ENCODE results near the gene MYL5. TPM values are rescaled to one million over a fixed set of nuclear protein-coding genes. Genes with fewer than 3 reads are reported as not detected.

MYL5 gene
- total and polyA plus RNA-seq, 4 donors: 2.4 to 5.0 (median 4.7) TPM

- TF ChIP-seq NR2F2 (IDR thresholded peaks at IDR 0.05): no peak
These were observed 10.4 kb downstream of the MYL5 start (continued) for GRCh38 chr4:684623-685327.

GRCh38 chr4:685679-686412 lies 11.5 kb downstream of the MYL5 start:
- TF ChIP-seq NR2F2 (IDR thresholded peaks at IDR 0.05) (no peak), MAX (IDR thresholded peaks at IDR 0.05) (no peak), YY1 (IDR thresholded peaks at IDR 0.05) (no peak), TAF1 (conservative IDR thresholded peaks at IDR 0.05) (no peak), GABPA (IDR thresholded peaks at IDR 0.05 in 1 of 2, conservative IDR thresholded peaks at IDR 0.05 in 1 of 2) (no peak)
- H3K36me3 ChIP-seq (ENCODE audit: control insufficient read depth in 4 of 4, insufficient read depth in 3 of 4, low read depth in 1 of 4, low read length in 3 of 4): no peaks in the 10 kb centered on the region
- no peaks in the 10 kb centered on the region for H3K27me3 ChIP-seq (ENCODE audit: control insufficient read depth in 4 of 4, insufficient read depth in 4 of 4, low read length in 3 of 4)
- H3K27ac ChIP-seq (ENCODE audit: low read depth in 1 of 2, low read length in 2 of 2): no peak overlapping the region
- DNase-seq (ENCODE audit: low spot score): no peak
- no peak overlapping the region for H3K9ac ChIP-seq (ENCODE audit: low read depth in 1 of 2, low read length in 2 of 2)
- 96% methylated on average over 37 of the region's 37 CpGs for WGBS
- H3K9me3 ChIP-seq (ENCODE audit: control insufficient read depth in 4 of 4, low read length in 3 of 4): no peaks in the 10 kb centered on the region
- H3K4me1 ChIP-seq (ENCODE audit: control insufficient read depth in 4 of 4, insufficient read depth in 4 of 4, low read length in 3 of 4): peaks cover 9 to 33% (median 21%) of the 10 kb centered on the region in 4 donors
- H3K4me3 ChIP-seq (ENCODE audit: low read depth in 1 of 3, low read length in 3 of 3): no peak overlapping the region

GRCh38 chr4:686413-687040 lies 12.2 kb downstream of the MYL5 start:
- no peak overlapping the region for H3K4me3 ChIP-seq (ENCODE audit: low read depth in 1 of 3, low read length in 3 of 3)

GRCh38 chr4:687048-687970 lies 13.0 kb downstream of the MYL5 start:
- H3K4me1 ChIP-seq (ENCODE audit: control insufficient read depth in 4 of 4, insufficient read depth in 4 of 4, low read length in 3 of 4): peaks cover 9 to 32% (median 19%) of the 10 kb centered on the region in 4 donors
- H3K36me3 ChIP-seq (ENCODE audit: control insufficient read depth in 4 of 4, insufficient read depth in 3 of 4, low read depth in 1 of 4, low read length in 3 of 4): no peaks in the 10 kb centered on the region
- peak overlapping the region in 1 of 3 donors; percentile 3 for H3K4me3 ChIP-seq (ENCODE audit: low read depth in 1 of 3, low read length in 3 of 3)
- H3K9ac ChIP-seq (ENCODE audit: low read depth in 1 of 2, low read length in 2 of 2): no peak overlapping the region
- no peaks in the 10 kb centered on the region for H3K9me3 ChIP-seq (ENCODE audit: control insufficient read depth in 4 of 4, low read length in 3 of 4)
- no peaks in the 10 kb centered on the region for H3K27me3 ChIP-seq (ENCODE audit: control insufficient read depth in 4 of 4, insufficient read depth in 4 of 4, low read length in 3 of 4)
- no peak for DNase-seq (ENCODE audit: low spot score)
- TF ChIP-seq RXRA (IDR thresholded peaks at IDR 0.05): peak; percentile 84 to 86
- peak; percentile 46 for TF ChIP-seq REST (IDR thresholded peaks at IDR 0.05)
- no peak for TF ChIP-seq ZBTB33 (IDR thresholded peaks at IDR 0.05)
- TF ChIP-seq NR2F2 (IDR thresholded peaks at IDR 0.05): peak; percentile 48
- TF ChIP-seq HNF4G (IDR thresholded peaks at IDR 0.05): no peak
- peak in 1 of 2 donors; percentile 76 for TF ChIP-seq JUND (IDR thresholded peaks at IDR 0.05)
- TF ChIP-seq HNF4A (conservative IDR thresholded peaks at IDR 0.05): peak; percentile 77 to 79
- peak; percentile 68 for TF ChIP-seq SP1 (IDR thresholded peaks at IDR 0.05)
- peak overlapping the region; percentile 60 to 79 for H3K27ac ChIP-seq (ENCODE audit: low read depth in 1 of 2, low read length in 2 of 2)
- 53% methylated on average over 38 of the region's 38 CpGs for WGBS

More at GRCh38 chr4:686413-687040, 12.2 kb downstream of the MYL5 start:
- peaks cover 9 to 32% (median 19%) of the 10 kb centered on the region in 4 donors for H3K4me1 ChIP-seq (ENCODE audit: control insufficient read depth in 4 of 4, insufficient read depth in 4 of 4, low read length in 3 of 4)
- H3K9me3 ChIP-seq (ENCODE audit: control insufficient read depth in 4 of 4, low read length in 3 of 4): no peaks in the 10 kb centered on the region
- peak overlapping the region; percentile 60 to 79 for H3K27ac ChIP-seq (ENCODE audit: low read depth in 1 of 2, low read length in 2 of 2)
- no peaks in the 10 kb centered on the region for H3K36me3 ChIP-seq (ENCODE audit: control insufficient read depth in 4 of 4, insufficient read depth in 3 of 4, low read depth in 1 of 4, low read length in 3 of 4)
- no peaks in the 10 kb centered on the region for H3K27me3 ChIP-seq (ENCODE audit: control insufficient read depth in 4 of 4, insufficient read depth in 4 of 4, low read length in 3 of 4)
- no peak overlapping the region for H3K9ac ChIP-seq (ENCODE audit: low read depth in 1 of 2, low read length in 2 of 2)
- no peak for DNase-seq (ENCODE audit: low spot score)
- TF ChIP-seq FOXA2 (IDR thresholded peaks at IDR 0.05): no peak
- WGBS: 94% methylated on average over 31 of the region's 31 CpGs

All from liver (tissue), 9 donors.